Testis (tissue), 3 donors: ENCODE results near the gene TSC22D1. TPM values are rescaled to one million over a fixed set of nuclear protein-coding genes. Genes with fewer than 3 reads are reported as not detected.

Source experiments
- DNase-seq: peaks from one replicate; pipeline ENCODE4 v3.0.0-alpha.2; 2019
- H3K27ac ChIP-seq, 2 donors: fragments of 200-600 bp; sonication (generic); one replicate each; pipeline ENCODE4 v1.5.1; 2019
- H3K27me3 ChIP-seq: fragments of 200-600 bp; sonication (generic); one replicate; pipeline ENCODE4 v1.5.1; 2019
- H3K36me3 ChIP-seq: fragments of 200-600 bp; sonication (generic); one replicate; pipeline ENCODE4 v1.5.1; 2017; ENCODE audit warnings: low read depth; ENCODE audit errors: missing control alignments
- H3K4me1 ChIP-seq: fragments of 200-600 bp; sonication (generic); one replicate; pipeline ENCODE4 v1.5.1; 2019
- H3K4me3 ChIP-seq, 2 donors: fragments of 200-600 bp; sonication (generic); one replicate each; pipeline ENCODE4 v1.5.1; 2017 to 2019
- H3K9me3 ChIP-seq: fragments of 200-600 bp; sonication (generic); one replicate; pipeline ENCODE4 v1.5.1; 2017
- POLR2A ChIP-seq: fragments of 450-650 bp; IDR thresholded peaks from one replicate; pipeline ENCODE4 v1.6.1; 2017; ENCODE audit warnings: antibody characterized with exemption, mild to moderate bottlenecking, moderate library complexity
- WGBS, 2 donors: methylation state at CpG; one replicate each; pipeline ENCODE4 v1.1.5; 2018; 5-methylcytosine and 5-hydroxymethylcytosine counted together
- intact Hi-C: fragments of 100-400 bp; cut with DNase I; formaldehyde crosslinking; loops from one replicate; pipeline ENCODE4 v1.15.1; 2023; ENCODE audit warnings: low total_unique reads
- polyA plus RNA-seq: library from polyadenylated mRNA; stranded (reverse); fragments of 350-450 nt; fragmentation: Illumina TruSeq; extraction: RNeasy Lipid Tissue Mini Kit (QIAGEN cat#74804); gene quantifications from one replicate; pipeline ENCODE4 v1.2.3, GENCODE V29; 2014; ENCODE audit warnings: low read depth, low replicate concordance; ENCODE audit not compliant: insufficient read depth
- total RNA-seq, 2 donors: library from RNA; depleted of rRNA; stranded (reverse); fragments of >200 nt; gene quantifications; one replicate each; pipeline ENCODE4 v1.2.3, GENCODE V29; 2016
- TF ChIP-seq, protein P1 (sequence below), 3 experiments: fragments of 450-650 bp in 2 of 3; fragments of 200-600 bp in 1 of 3; sonication (generic) in 1 of 3; IDR thresholded peaks; one replicate each; pipeline ENCODE4 v1.5.1; 2016 to 2019; ENCODE audit warnings: antibody characterized with exemption in 3 of 3, mild to moderate bottlenecking in 2 of 3, moderate library complexity in 1 of 3

Gene TSC22D1
- total and polyA plus RNA-seq, 3 donors from 2014 or later, result 189 to 227 (median 193) TPM

- Histone ChIP-seq H3K9me3 (no peaks in the 10 kb centered on the region), H3K27ac (no peak overlapping the region), H3K4me3 (no peak overlapping the region), H3K36me3 (no peaks in the 10 kb centered on the region), H3K27me3 (no peaks in the 10 kb centered on the region), H3K4me1 (peaks cover 6% of the 10 kb centered on the region)
- intact Hi-C loops, result no loop called here
- TF ChIP-seq, protein P1, sequence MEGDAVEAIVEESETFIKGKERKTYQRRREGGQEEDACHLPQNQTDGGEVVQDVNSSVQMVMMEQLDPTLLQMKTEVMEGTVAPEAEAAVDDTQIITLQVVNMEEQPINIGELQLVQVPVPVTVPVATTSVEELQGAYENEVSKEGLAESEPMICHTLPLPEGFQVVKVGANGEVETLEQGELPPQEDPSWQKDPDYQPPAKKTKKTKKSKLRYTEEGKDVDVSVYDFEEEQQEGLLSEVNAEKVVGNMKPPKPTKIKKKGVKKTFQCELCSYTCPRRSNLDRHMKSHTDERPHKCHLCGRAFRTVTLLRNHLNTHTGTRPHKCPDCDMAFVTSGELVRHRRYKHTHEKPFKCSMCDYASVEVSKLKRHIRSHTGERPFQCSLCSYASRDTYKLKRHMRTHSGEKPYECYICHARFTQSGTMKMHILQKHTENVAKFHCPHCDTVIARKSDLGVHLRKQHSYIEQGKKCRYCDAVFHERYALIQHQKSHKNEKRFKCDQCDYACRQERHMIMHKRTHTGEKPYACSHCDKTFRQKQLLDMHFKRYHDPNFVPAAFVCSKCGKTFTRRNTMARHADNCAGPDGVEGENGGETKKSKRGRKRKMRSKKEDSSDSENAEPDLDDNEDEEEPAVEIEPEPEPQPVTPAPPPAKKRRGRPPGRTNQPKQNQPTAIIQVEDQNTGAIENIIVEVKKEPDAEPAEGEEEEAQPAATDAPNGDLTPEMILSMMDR (IDR thresholded peaks at IDR 0.05), result no peak
- TF ChIP-seq POLR2A, result no peak
- no peak for DNase-seq
- 81 to 88% methylated on average over 10 of the region's 10 CpGs for WGBS, 2 donors
Measured at GRCh38 chr13:44440046-44440608, 136.0 kb downstream of the TSC22D1 start.

DNA sequence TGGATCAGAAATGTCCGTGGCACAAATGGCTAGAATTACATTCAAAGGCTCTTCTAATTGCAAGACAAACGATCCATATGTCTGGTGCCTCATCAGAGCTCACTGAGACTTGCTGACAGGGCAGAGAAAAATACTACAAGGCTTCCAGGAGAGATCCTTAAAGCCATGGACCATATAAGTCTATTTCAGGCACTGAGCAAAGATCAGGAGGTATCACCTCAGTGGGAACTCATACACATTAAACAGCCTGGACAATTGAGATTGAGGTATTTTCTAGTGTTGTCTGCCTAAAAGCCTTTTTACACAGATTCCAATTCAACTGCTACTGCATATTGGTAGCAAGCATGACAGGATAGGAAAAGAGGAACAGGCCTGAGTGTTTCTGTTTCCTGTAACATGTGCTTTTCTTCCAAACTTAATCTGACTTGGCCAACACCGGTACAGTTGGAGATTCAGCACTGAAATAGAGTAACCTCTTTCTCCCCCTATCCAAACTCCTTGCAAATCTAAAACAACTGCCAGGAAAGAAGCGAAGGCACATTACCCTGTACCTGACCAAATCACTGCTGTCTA lies 136.6 kb downstream of the TSC22D1 start:
- peaks cover 10% of the 10 kb centered on the region for H3K4me1 ChIP-seq

GRCh38 chr13:44438234-44438579 lies 137.9 kb downstream of the TSC22D1 start:
- no peak for DNase-seq
- Histone ChIP-seq H3K27ac (no peak overlapping the region), H3K4me1 (peaks cover 22% of the 10 kb centered on the region), H3K4me3 (no peak overlapping the region), H3K9me3 (no peaks in the 10 kb centered on the region), H3K27me3 (no peaks in the 10 kb centered on the region), H3K36me3 (no peaks in the 10 kb centered on the region)
- 22 to 25% methylated on average over 3 of the region's 3 CpGs for WGBS, 2 donors
- intact Hi-C loops, result loop anchor here (10.0 kb wide), 3 partner anchors 213 to 383 kb away; no protein-coding TSS in a partner anchor
- TF ChIP-seq, protein P1 (IDR thresholded peaks at IDR 0.05), result no peak
- no peak for TF ChIP-seq POLR2A

More for the DNA sequence above, 136.6 kb downstream of the TSC22D1 start:
- H3K36me3 ChIP-seq, result no peaks in the 10 kb centered on the region
- no peaks in the 10 kb centered on the region for H3K27me3 ChIP-seq
- TF ChIP-seq, protein P1 (IDR thresholded peaks at IDR 0.05), result no peak
- no peak for TF ChIP-seq POLR2A
- no peaks in the 10 kb centered on the region for H3K9me3 ChIP-seq
- no peak overlapping the region for H3K4me3 ChIP-seq
- H3K27ac ChIP-seq, result no peak overlapping the region
- no peak for DNase-seq
- WGBS, 2 donors, result 57 to 62% methylated on average over 4 of the region's 4 CpGs
- intact Hi-C loops, result loop anchor here (10.0 kb wide), 3 partner anchors 215 to 385 kb away; no protein-coding TSS in a partner anchor

DNA sequence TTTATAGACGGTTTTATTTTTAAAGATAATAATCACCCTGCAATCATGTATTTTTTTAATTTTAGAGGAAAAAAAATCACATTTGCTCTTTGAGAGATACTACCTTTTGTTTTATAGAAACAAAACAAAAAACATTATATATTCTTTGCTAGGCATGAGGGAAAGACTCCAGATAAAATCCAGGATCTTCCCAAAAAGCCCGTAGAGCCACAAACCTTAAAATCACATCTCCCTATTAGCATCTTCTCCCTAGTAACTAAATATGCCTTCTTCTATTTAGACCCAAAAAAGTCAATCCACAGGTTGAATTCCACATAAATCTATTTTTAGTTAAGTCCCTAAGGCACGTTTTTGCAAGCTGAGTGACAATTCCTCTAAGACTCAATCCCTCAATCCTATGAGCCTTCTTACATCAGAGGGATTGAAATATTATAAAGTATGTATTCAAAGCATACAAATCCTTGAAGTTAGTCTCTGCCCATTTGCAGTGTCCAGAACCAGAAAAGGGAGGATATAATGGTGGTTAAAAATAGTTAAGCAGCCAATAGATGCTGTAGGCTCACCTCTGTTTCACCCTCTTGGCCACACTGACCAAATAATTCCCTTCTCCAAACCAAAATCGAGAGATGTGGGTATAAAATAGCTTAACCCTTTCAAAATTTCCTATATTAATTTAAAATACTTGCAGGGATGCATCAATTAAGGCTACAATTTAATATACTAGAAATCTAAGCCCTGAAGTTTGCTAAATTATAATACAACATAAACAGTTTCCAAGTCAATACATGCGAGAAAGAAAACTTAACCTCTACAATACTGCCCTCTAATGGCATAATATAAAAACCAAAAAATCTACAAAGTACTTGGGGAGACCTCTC lies 138.5 kb downstream of the TSC22D1 start:
- Histone ChIP-seq H3K4me3 (peak overlapping the region; percentile 70 to 76), H3K27me3 (no peaks in the 10 kb centered on the region), H3K27ac (peak overlapping the region; percentile 95 to 97), H3K36me3 (no peaks in the 10 kb centered on the region), H3K4me1 (peaks cover 28% of the 10 kb centered on the region), H3K9me3 (no peaks in the 10 kb centered on the region)
- no peak for DNase-seq
- TF ChIP-seq, protein P1 (IDR thresholded peaks at IDR 0.05), result peak in 2 of 3 experiments; percentile 31 to 58
- TF ChIP-seq POLR2A, result no peak
- intact Hi-C loops, result loop anchor here (10.0 kb wide), 3 partner anchors 213 to 383 kb away; no protein-coding TSS in a partner anchor
- WGBS, 2 donors, result 2 to 7% methylated on average over 5 of the region's 5 CpGs
